MG63 (cell line): ENCODE data around the gene AHRR. TPM values are rescaled to one million over a fixed set of nuclear protein-coding genes. Genes with fewer than 3 reads are reported as not detected.
A peak's percentile ranks its signal among the peaks of the same experiment; 100 is the strongest.

Source experiments
- DNase-seq: peaks from one replicate; pipeline ENCODE4 v3.0.0-alpha.2; 2020
- H3K27me3 ChIP-seq: fragments of 250-450 bp; sonication (Bioruptor Pico); 2 replicates; pipeline ENCODE4 v1.5.1; 2020; ENCODE audit warnings: mild to moderate bottlenecking, moderate library complexity
- H3K36me3 ChIP-seq: fragments of 250-450 bp; sonication (Bioruptor Pico); 2 replicates; pipeline ENCODE4 v1.5.1; 2020; ENCODE audit warnings: mild to moderate bottlenecking, moderate library complexity
- H3K4me3 ChIP-seq: fragments of 250-450 bp; sonication (Bioruptor Pico); 2 replicates; pipeline ENCODE4 v1.5.1; 2020; ENCODE audit warnings: mild to moderate bottlenecking, moderate library complexity
- H3K9me3 ChIP-seq: fragments of 250-450 bp; sonication (Bioruptor Pico); 2 replicates; pipeline ENCODE4 v1.5.1; 2020; ENCODE audit warnings: mild to moderate bottlenecking, moderate library complexity
- total RNA-seq: library from RNA; depleted of rRNA; stranded (reverse); fragments of >200 nt; shearing (Covaris generic); gene quantifications from 2 replicates; pipeline ENCODE4 v1.2.3, GENCODE V29; 2014; ENCODE audit warnings: low replicate concordance

The AHRR gene
- total RNA-seq, 1 experiment from 2014 or later = 24.5 TPM

- H3K27me3 ChIP-seq = no peaks in the 10 kb centered on the region
- H3K9me3 ChIP-seq = peaks cover 14% of the 10 kb centered on the region
- H3K4me3 ChIP-seq = no peak overlapping the region
- no peak for DNase-seq
- H3K36me3 ChIP-seq = peaks cover 89% of the 10 kb centered on the region
Measured at GRCh38 chr5:451587-452458, 130.3 kb downstream of the AHRR start.

DNA sequence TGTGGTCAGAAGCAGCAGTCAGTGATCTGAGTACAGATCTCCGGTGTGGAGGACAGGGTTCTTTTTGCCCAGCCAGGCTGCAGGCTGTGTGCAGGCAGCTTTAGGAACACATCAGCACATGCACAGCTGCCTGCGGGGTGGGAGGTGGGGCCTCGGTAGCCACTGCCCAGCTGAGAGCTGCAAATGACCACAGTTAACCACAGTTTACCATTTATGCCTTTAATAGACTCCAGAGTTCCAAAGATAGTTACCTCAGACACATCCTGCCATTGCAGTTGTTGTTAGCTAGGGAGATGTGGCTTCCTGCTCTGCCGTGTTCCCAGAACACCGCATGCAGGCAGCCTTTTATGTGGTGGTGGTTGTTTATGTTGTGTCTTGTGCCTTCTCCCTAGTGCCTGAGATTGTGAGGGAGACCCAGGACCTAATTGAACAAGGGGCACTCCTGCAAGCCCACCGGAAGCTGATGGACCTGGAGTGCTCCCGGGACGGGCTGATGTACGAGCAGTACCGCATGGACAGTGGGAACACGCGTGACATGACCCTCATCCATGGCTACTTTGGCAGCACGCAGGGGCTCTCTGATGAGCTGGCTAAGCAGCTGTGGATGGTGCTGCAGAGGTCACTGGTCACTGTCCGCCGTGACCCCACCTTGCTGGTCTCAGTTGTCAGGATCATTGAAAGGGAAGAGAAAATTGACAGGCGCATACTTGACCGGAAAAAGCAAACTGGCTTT lies 131.6 kb downstream of the AHRR start:
- Histone ChIP-seq H3K4me3 (no peak overlapping the region), H3K36me3 (peaks cover 81% of the 10 kb centered on the region), H3K27me3 (no peaks in the 10 kb centered on the region), H3K9me3 (peaks cover 14% of the 10 kb centered on the region)
- no peak for DNase-seq

DNA sequence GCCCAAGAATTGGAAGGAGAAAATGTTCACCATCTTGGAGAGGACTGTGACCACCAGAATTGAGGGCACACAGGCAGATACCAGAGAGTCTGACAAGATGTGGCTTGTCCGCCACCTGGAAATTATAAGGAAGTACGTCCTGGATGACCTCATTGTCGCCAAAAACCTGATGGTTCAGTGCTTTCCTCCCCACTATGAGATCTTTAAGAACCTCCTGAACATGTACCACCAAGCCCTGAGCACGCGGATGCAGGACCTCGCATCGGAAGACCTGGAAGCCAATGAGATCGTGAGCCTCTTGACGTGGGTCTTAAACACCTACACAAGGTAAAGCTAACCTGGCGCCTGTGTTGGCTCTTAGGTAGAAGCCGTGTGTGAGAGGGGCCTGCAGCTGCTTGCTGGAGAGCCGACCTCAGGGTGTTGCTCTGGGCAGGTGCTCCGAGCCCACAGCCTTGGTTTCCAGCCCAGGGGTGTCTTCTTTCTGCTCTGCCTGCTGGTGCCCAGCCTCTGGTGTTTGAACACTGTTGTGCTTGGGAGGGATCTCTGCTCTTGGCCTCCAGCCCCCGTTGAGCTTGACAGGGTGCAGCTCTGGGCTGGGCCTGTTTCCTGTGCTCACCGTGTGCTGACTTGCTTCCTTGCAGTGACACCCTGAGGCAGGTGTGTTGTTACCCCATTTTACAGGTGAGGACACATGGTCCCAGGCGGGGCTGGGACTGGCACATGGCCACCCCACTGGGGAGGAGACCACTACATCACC lies 132.4 kb downstream of the AHRR start:
- Histone ChIP-seq H3K36me3 (peaks cover 78% of the 10 kb centered on the region), H3K9me3 (peaks cover 14% of the 10 kb centered on the region), H3K27me3 (no peaks in the 10 kb centered on the region), H3K4me3 (no peak overlapping the region)
- no peak for DNase-seq

- DNase-seq = no peak
- Histone ChIP-seq H3K9me3 (peaks cover 14% of the 10 kb centered on the region), H3K36me3 (peaks cover 77% of the 10 kb centered on the region), H3K4me3 (no peak overlapping the region), H3K27me3 (no peaks in the 10 kb centered on the region)
Measured at GRCh38 chr5:454936-455335, 133.4 kb downstream of the AHRR start.

GRCh38 chr5:455806-456205 lies 134.3 kb downstream of the AHRR start:
- Histone ChIP-seq H3K9me3 (peaks cover 14% of the 10 kb centered on the region), H3K27me3 (no peaks in the 10 kb centered on the region), H3K4me3 (no peak overlapping the region), H3K36me3 (peaks cover 77% of the 10 kb centered on the region)
- no peak for DNase-seq

DNA sequence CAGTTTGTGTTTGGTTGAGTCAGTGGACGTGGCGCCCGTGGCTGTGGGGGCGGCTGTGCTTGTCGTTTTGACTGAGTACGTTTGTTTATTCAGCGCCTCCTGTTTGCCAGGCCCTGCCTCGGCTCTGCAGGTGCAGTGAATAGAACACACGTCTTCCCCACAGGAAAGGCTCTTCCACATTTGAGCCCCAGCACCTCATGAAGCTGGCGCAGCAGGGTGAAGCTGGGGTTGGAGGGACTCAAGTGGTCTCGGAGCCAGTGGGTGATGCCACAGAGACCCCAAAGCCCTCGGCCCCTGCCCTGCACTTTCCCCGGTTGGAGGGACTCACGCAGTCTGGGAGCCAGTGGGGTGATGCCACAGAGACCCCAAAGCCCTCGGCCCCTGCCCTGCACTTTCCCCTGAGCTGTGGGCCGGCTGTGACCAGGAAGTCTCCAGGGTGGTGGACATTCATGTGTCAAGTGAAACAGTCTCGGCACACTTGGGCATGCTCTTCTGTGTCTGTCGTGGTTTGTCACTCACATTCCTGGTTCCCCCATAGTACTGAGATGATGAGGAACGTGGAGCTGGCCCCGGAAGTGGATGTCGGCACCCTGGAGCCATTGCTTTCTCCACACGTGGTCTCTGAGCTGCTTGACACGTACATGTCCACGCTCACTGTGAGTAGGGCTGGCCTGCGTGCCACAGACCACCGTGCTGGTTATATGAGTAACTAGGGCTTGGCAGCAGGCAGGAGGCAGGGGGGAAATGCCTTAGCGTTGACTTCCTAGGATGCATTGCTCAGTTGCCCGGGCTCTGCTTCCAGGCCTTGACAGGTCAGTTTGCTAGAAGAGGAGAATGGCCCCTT lies 135.1 kb downstream of the AHRR start:
- Histone ChIP-seq H3K4me3 (no peak overlapping the region), H3K27me3 (no peaks in the 10 kb centered on the region), H3K9me3 (peaks cover 9% of the 10 kb centered on the region), H3K36me3 (peaks cover 71% of the 10 kb centered on the region)
- DNase-seq = no peak

GRCh38 chr5:457195-457961 lies 135.9 kb downstream of the AHRR start:
- DNase-seq = no peak
- Histone ChIP-seq H3K27me3 (no peaks in the 10 kb centered on the region), H3K9me3 (peaks cover under 1% of the 10 kb centered on the region), H3K36me3 (peaks cover 71% of the 10 kb centered on the region), H3K4me3 (no peak overlapping the region)

GRCh38 chr5:458547-459353 lies 137.2 kb downstream of the AHRR start:
- Histone ChIP-seq H3K9me3 (no peaks in the 10 kb centered on the region), H3K36me3 (peaks cover 71% of the 10 kb centered on the region), H3K4me3 (no peak overlapping the region), H3K27me3 (no peaks in the 10 kb centered on the region)
- DNase-seq = peak; percentile 81

DNA sequence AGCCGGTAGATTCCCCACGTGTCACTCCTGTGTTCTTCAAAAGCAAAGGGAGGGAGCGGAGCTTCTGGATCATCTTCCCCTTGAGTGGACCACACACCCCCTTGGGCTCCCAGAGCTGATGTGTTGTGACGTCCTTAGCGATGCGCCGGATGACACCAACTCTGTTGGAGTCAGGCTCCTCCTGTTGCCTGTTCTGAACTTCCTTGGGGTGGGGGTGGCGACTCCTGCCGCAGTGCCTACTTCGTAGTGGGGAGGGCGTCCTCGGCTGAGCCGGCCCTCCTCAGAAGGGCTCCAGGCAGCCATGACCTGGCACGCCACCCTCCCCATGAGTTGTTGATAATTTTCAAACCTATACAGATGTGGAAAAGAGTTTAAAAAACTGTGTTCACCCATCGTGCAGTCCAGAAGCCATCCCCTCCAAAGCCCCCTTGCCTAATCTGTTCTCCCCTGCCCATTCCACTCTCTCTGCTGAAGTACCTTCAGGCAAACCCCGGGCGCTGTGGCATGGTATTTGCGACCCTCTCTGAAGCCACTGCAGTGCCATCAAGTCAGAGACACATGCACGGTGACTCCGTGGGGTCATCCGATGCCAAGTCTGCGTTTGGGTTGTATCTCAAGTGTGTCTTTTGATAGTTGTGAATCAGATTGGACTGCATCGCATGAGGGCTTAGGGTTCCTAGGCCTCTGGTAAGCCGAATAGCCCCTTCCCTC lies 138.2 kb downstream of the AHRR start:
- Histone ChIP-seq H3K27me3 (no peaks in the 10 kb centered on the region), H3K4me3 (no peak overlapping the region), H3K36me3 (peaks cover 69% of the 10 kb centered on the region), H3K9me3 (no peaks in the 10 kb centered on the region)
- no peak for DNase-seq

DNA sequence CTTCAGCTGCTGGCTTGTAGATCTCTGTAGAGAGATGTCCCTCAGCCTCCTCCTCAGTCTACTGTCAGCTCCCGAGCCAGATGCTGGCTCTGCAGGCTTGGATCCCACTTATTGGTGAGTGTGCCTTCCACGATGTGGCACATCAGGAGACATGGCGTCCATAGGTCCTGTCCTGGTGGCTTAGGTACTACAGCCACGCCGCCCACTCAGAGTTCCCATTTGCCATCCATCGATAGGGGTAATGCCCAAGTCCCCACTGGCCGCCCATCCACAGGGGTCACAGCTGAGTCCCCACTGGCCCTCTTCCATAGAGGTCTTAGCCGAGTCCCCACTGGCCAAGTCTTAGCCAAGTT lies 138.7 kb downstream of the AHRR start:
- no peaks in the 10 kb centered on the region for H3K27me3 ChIP-seq
- DNase-seq = no peak
- H3K4me3 ChIP-seq = no peak overlapping the region
- no peaks in the 10 kb centered on the region for H3K9me3 ChIP-seq
- H3K36me3 ChIP-seq = peaks cover 69% of the 10 kb centered on the region

DNA sequence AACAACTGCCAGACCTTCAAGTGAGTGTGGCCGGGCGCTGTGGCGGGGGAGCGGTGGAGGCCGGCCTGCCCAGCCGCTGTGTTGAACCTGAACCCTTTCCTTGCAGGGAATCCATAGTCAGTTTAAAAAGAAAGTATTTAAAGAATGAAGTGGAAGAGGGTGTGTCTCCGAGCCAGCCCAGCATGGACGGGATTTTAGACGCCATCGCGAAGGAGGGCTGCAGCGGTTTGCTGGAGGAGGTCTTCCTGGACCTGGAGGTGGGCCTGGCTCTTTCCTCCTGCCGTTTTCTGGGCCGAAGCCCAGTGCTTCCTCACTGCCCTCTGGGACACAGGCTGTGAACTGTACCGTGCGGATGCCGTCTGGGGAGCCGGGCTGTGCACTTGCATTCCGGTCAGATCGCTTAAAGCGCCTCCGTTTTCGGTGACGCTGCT lies 140.6 kb downstream of the AHRR start:
- Histone ChIP-seq H3K9me3 (no peaks in the 10 kb centered on the region), H3K4me3 (no peak overlapping the region), H3K36me3 (peaks cover 57% of the 10 kb centered on the region), H3K27me3 (no peaks in the 10 kb centered on the region)
- no peak for DNase-seq

DNA sequence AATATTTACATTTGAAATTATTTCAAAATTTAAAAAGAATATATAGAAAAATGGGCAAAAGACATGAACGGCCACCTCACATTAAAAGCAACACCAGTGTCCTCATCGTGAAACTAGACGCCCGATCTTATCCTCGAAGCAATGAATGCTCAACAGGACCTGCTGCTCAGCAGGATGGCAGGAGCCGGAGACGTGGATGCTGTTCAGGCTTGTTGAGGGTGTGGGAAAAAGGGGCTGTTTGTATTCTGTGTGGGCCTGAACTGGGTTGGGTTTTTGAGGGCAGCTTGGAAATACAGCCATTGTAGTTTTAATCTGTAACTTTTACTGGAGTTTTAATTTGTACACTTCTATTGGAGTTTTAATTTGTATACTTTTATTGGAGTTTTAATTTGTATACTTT lies 141.8 kb downstream of the AHRR start:
- Histone ChIP-seq H3K9me3 (no peaks in the 10 kb centered on the region), H3K4me3 (no peak overlapping the region), H3K36me3 (peaks cover 52% of the 10 kb centered on the region), H3K27me3 (no peaks in the 10 kb centered on the region)
- no peak for DNase-seq

- Histone ChIP-seq H3K36me3 (peaks cover 49% of the 10 kb centered on the region), H3K27me3 (no peaks in the 10 kb centered on the region), H3K9me3 (no peaks in the 10 kb centered on the region), H3K4me3 (no peak overlapping the region)
- DNase-seq = no peak
Measured at GRCh38 chr5:463952-464351, 142.4 kb downstream of the AHRR start.

DNA sequence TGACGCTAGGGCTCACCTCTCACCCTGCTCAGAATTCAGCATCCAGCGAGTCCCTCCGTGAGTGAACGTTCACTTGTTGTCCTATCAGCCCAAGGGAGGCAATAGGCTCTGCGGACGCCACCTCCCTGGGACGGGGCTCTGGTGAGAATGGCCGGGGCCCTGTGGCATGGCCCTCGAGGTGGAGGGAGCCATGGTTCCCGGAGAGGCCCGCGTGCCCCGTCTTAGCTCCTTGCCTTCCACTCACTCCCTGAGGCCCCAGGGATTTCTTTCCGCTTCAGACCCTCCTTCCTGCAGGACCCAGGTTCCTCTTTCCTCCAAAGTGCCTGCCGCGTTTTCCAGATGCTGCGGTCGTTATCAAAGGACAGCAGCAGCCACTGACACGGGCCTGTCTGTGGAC lies 142.9 kb downstream of the AHRR start:
- no peaks in the 10 kb centered on the region for H3K9me3 ChIP-seq
- peaks cover 45% of the 10 kb centered on the region for H3K36me3 ChIP-seq
- H3K27me3 ChIP-seq = no peaks in the 10 kb centered on the region
- no peak overlapping the region for H3K4me3 ChIP-seq
- no peak for DNase-seq
